GM12875 (cell line): ENCODE data around the gene CARMIL1.

ENCODE experiments used
- H3K4me3 ChIP-seq: one replicate; pipeline ENCODE4 v1.5.1; 2011; ENCODE audit warnings: low read depth, low read length, control low read depth
- TF ChIP-seq, protein P1 (sequence below): IDR thresholded peaks from 2 replicates; pipeline ENCODE4 v1.5.1; 2011; ENCODE audit warnings: low read depth, mild to moderate bottlenecking, control low read depth, inconsistent platforms, low read length, moderate library complexity, borderline replicate concordance; ENCODE audit not compliant: insufficient read depth

The CARMIL1 gene

DNA sequence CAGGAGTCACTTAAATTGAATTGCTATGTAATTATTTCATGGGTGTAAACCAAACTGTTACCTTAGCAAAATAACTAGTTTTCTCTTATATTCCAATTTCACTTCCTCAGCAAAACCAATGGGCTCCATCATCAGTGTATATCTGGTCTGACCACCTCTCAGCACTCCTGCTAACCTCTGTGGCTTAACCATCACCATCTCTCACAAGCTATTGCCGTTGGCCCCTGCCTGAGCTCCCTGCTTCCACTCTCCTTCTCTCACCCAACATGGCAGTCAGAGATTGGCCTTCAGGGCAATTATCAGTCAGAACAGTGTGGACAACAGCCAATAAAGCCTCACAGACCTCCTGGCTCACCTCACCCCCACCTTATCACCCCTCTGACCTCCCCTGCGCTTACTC, 124.0 kb downstream of the CARMIL1 start:
- H3K4me3 ChIP-seq: no peak overlapping the region
- TF ChIP-seq, protein P1, sequence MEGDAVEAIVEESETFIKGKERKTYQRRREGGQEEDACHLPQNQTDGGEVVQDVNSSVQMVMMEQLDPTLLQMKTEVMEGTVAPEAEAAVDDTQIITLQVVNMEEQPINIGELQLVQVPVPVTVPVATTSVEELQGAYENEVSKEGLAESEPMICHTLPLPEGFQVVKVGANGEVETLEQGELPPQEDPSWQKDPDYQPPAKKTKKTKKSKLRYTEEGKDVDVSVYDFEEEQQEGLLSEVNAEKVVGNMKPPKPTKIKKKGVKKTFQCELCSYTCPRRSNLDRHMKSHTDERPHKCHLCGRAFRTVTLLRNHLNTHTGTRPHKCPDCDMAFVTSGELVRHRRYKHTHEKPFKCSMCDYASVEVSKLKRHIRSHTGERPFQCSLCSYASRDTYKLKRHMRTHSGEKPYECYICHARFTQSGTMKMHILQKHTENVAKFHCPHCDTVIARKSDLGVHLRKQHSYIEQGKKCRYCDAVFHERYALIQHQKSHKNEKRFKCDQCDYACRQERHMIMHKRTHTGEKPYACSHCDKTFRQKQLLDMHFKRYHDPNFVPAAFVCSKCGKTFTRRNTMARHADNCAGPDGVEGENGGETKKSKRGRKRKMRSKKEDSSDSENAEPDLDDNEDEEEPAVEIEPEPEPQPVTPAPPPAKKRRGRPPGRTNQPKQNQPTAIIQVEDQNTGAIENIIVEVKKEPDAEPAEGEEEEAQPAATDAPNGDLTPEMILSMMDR: no peak

DNA sequence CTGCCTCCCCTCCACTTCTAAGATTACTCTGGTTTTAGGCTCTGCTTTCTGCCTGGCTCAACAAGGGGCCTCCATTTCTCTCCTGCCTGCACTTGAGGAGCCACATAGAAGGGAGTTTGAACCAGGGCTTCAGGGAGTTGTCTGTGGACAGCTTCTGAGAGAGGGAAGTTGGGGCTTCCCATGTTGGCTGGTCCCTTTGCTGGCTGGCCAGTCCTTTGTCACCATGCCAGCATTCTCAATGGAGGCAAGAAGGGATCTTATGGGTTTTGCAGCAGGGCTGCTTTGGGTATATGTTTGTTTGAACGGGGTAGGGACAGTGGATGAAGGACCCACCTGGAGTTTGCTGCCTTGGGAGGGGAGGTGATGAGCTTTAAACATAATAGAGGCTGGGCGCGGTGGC, 124.9 kb downstream of the CARMIL1 start:
- H3K4me3 ChIP-seq: no peak overlapping the region
- TF ChIP-seq, protein P1: no peak

DNA sequence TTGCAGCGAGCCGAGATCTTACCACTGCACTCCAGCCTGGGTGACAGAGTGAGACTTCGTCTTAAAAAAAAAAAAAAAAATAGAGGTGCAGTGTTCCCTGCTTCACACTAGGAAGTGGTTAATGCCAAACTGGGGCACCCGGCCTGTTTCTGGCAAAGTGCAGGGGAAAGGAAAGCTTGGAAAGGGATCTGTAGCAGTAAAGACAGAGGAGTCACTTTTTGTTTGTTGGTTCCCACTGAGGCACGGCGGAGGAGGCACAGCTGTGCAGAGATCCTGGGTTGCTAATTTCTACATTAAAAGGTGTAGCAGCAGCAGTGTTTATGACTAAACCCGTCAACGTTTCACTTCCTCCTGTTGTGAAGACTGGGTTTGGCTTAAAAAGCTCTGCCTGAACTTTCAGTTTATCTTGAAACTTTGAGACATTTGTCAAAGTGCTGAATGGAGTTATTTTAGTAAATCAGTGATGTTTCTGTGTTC, 125.6 kb downstream of the CARMIL1 start:
- TF ChIP-seq, protein P1: no peak
- H3K4me3 ChIP-seq: peak overlapping the region; percentile 32

DNA sequence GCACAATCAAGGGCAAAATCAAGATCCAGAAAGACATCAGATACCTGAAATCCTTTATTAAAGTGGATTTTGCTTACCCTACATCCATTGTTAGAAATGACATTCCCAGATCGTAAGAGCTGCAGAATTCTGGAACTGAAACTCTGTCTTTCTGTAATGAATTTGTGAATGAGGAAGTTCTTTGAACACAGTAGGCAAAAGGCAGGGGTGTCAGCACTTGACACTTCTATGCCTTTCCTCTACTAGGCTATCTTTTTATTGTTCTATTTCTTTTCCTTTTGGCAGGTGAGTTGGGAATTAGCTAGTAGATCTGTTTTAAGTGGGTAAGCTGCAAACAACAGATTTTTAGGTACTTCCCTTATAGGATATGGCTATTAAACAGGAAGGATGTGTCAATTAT, 126.3 kb downstream of the CARMIL1 start:
- H3K4me3 ChIP-seq: no peak overlapping the region
- TF ChIP-seq, protein P1: no peak

DNA sequence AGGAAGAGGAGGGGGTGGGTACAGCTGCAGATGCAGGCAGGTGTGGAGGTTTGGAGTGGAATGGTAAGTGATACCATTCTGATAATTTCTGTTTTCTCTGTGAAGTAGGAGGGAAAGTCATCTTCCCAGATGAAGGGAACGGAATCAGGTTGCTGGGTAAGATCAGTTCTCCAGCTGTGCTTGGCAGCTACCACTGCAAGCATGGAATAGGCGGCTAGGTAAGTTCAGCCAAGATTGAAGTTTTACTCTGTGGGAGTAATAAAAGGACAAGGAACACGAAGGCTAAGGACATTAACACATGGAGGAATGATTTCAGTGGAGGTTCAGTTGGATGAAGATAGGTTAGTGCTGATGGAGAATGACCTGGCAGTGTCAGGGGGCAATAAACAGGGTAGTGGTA, 128.3 kb downstream of the CARMIL1 start:
- TF ChIP-seq, protein P1: no peak
- no peak overlapping the region for H3K4me3 ChIP-seq

DNA sequence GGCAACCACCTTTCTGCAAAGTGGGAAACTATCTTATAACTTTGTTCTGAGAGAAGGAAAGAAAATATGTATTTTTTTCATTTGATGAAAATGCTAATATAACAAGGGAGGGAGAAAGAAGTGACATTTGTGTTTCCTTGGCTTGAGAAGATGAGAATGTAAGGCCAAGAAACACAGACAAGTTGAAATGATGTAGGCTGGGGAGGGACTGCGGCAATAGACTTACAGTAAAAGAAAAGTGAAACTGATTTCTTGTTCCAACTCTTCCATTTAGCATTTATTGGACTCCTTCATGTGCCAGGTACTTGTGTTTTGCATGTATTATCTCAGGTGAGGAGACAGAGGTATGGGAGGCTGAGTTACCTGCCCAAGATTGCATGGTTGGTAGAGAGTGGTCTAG, 130.9 kb downstream of the CARMIL1 start:
- TF ChIP-seq, protein P1: no peak
- no peak overlapping the region for H3K4me3 ChIP-seq

DNA sequence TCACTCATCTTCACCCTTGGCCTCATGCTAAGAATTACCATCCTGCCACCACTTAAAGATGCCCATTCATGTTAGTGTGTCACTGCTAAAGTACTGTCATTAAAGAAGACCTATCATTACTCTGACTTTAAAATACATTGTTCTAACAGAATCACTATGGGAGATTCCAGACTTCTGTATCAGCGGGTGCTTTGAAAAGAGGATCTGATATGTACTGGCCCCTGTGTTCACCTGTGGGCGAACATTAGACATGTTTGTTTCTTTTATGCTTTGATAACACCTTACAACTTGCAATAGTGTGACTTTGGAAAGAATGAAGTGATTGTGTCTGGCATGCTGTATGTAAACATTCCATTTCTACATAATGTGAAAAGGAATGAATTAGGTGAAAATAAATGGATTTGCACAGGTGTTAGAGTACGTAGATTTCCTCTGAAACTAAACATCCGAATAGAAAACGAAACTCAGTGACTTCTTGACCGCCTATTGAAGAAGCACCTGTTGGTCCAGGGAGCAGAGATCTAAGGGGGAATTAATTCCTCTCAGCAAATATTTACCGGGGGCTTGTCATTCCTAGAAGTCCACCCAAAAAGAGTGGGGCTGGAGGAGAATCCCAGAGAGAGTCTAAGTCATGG, 132.3 kb downstream of the CARMIL1 start:
- H3K4me3 ChIP-seq: no peak overlapping the region
- TF ChIP-seq, protein P1: no peak
